Femur (tissue), 1 donor: ENCODE results near the gene ITIH5.
A peak's percentile ranks its signal among the peaks of the same experiment; 100 is the strongest.
"Not testable (repeated sequence)": the region's sequence is repeated elsewhere in the genome, so short reads cannot be mapped to it uniquely, and the experiment has no call there.

Experiments
- DNase-seq: peaks from one replicate; pipeline ENCODE4 v3.0.0-alpha.2; 2017

Gene ITIH5

GRCh38 chr10:7687228-7687907 lies 20.6 kb upstream of the ITIH5 start:
- peak; percentile 90 for DNase-seq

- DNase-seq = no peak
These were observed 19.8 kb upstream of the ITIH5 start for GRCh38 chr10:7686351-7687171.

- not testable (repeated sequence) for DNase-seq
These were observed 13.3 kb upstream of the ITIH5 start for GRCh38 chr10:7680078-7680477.

GRCh38 chr10:7679256-7679655 lies 12.5 kb upstream of the ITIH5 start:
- no peak for DNase-seq

- peak; percentile 63 for DNase-seq
These were observed 5.8 kb upstream of the ITIH5 start for GRCh38 chr10:7672341-7673134.

- no peak for DNase-seq
These were observed 3.4 kb upstream of the ITIH5 start for GRCh38 chr10:7670157-7670556.

- DNase-seq = peak; percentile 44
These were observed 736 bp upstream of the ITIH5 start for GRCh38 chr10:7667262-7668141.

GRCh38 chr10:7665767-7666166 lies 999 bp downstream of the ITIH5 start:
- DNase-seq = no peak

GRCh38 chr10:7664707-7665106 lies 2.1 kb downstream of the ITIH5 start:
- no peak for DNase-seq

- DNase-seq = no peak
These were observed 4.2 kb downstream of the ITIH5 start for GRCh38 chr10:7662522-7662921.

GRCh38 chr10:7659560-7659959 lies 7.2 kb downstream of the ITIH5 start:
- no peak for DNase-seq

- DNase-seq = no peak
These were observed 9.2 kb downstream of the ITIH5 start for GRCh38 chr10:7657552-7657951.

- DNase-seq = not testable (repeated sequence)
These were observed 9.7 kb downstream of the ITIH5 start for GRCh38 chr10:7657079-7657478.

GRCh38 chr10:7651853-7652470 lies 14.8 kb downstream of the ITIH5 start:
- peak; percentile 42 for DNase-seq

GRCh38 chr10:7649673-7650300 lies 17.0 kb downstream of the ITIH5 start:
- DNase-seq = peak; percentile 30

GRCh38 chr10:7647062-7647664 lies 19.6 kb downstream of the ITIH5 start:
- no peak for DNase-seq

GRCh38 chr10:7642491-7643011 lies 24.2 kb downstream of the ITIH5 start:
- no peak for DNase-seq

- DNase-seq = no peak
These were observed 31.2 kb downstream of the ITIH5 start for GRCh38 chr10:7635408-7636125.

GRCh38 chr10:7634142-7634894 lies 32.4 kb downstream of the ITIH5 start:
- DNase-seq = peak; percentile 55
